Cardiac septum (tissue), 1 donor: ENCODE measurements around the gene NDOR1. TPM values are rescaled to one million over a fixed set of nuclear protein-coding genes. Genes with fewer than 3 reads are reported as not detected.

ENCODE experiments used
- DNase-seq: peaks from one replicate; pipeline ENCODE4 v3.0.0-alpha.2; 2020; ENCODE audit warnings: low spot score
- intact Hi-C: fragments of 100-400 bp; cut with DNase I; formaldehyde crosslinking; loops from one replicate; pipeline ENCODE4 v1.14.0; 2022
- total RNA-seq: library from RNA; stranded (reverse); fragmentation: NEBNext Ultra II Directional; extraction: Animal tissue kit (Norgen Biotek cat#: 25700); gene quantifications from one replicate; pipeline ENCODE4 v1.2.1, GENCODE V29; 2021
- donor health status: DM: no; HTN: no; CAD: no.

NDOR1 gene
- total RNA-seq, 1 donor from 2014 or later, result 8.0 TPM

DNA sequence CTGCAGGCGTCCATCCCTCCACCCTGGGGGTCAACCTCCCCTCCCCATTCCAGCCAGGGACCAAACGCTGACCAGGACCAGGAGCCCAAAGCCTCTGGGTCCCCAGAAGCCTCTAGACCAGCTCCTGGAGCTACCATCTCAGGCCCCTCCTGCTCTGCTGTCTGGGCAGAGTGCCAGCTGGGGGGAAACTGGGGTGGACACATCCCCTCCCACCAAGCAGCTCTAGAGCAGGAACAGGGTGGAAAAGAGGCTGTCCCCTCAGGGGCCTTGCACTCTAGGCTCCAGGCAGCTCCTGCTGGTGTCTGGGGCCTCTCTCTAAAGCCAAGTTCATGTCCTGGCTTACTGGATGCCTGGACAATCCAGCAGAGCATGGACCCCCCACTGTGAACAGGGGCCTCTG is 12.6 kb upstream of the NDOR1 start:
- intact Hi-C loops, result no loop called here
- DNase-seq, result no peak

- intact Hi-C loops, result no loop called here
- no peak for DNase-seq
Measured at GRCh38 chr9:137193771-137194170, 11.7 kb upstream of the NDOR1 start.

DNA sequence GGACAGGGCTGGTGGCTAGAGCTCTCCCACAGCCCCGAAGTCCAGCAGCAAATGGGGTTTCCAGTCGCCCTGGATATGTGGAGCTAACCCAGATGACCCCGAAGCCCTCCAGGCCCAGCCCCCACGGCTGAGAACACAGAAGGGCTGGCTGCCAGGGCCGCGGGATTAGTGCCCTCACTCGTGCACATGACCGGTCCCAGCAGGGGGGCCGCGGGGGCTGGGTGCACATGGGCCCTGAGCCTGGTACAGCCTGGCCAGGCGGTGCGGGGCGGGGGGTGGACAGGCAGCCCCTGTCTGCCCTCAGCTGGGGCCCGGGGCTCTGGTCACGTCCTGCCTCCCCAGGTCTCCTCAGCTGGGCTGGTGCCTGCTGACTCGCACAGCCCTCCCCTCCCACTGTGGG is 11.1 kb upstream of the NDOR1 start:
- DNase-seq, result peak; percentile 83
- intact Hi-C loops, result no loop called here

DNA sequence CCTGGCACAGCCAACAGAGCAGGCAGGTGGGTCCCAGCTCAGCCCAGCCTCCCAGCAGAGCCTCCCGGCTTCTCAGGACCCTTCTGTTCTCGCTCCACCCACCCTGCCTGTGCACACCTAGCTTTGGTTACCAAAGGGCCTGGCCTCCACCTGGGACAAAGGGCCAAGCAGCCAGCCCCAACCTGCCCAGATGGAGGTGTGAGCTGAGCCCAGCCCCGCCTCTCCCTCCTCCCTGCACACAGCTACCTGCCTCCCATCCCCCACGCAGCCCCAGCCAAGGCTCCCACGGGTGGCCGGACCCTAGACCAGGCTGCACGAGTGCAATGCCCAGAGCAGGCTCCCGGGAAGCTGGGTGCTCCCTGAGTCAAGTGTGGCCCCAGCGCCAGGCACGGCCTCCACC is 10.6 kb upstream of the NDOR1 start:
- DNase-seq, result no peak
- intact Hi-C loops, result no loop called here

- intact Hi-C loops, result no loop called here
- no peak for DNase-seq
Measured at GRCh38 chr9:137195525-137196220, 9.8 kb upstream of the NDOR1 start.

- no peak for DNase-seq
- intact Hi-C loops, result no loop called here
Measured at GRCh38 chr9:137198051-137198901, 7.2 kb upstream of the NDOR1 start.

GRCh38 chr9:137198902-137199283 is 6.6 kb upstream of the NDOR1 start:
- no peak for DNase-seq
- intact Hi-C loops, result no loop called here

GRCh38 chr9:137199411-137200121 is 5.9 kb upstream of the NDOR1 start:
- intact Hi-C loops, result loop anchor here (2.0 kb wide), 1 partner anchor 23 kb away; the partner anchor contains the start of gene RNF208
- no peak for DNase-seq

- DNase-seq, result peak; percentile 99
- intact Hi-C loops, result loop anchor here (2.0 kb wide), 1 partner anchor 22 kb away; the partner anchor contains the start of gene RNF208
Measured at GRCh38 chr9:137200311-137201204, 4.9 kb upstream of the NDOR1 start, which contains the start of gene TPRN. Gene TPRN, minus strand, starts transcription at chr9:137200741. Its CDS starts 30 bp downstream, at chr9:137200711.

DNA sequence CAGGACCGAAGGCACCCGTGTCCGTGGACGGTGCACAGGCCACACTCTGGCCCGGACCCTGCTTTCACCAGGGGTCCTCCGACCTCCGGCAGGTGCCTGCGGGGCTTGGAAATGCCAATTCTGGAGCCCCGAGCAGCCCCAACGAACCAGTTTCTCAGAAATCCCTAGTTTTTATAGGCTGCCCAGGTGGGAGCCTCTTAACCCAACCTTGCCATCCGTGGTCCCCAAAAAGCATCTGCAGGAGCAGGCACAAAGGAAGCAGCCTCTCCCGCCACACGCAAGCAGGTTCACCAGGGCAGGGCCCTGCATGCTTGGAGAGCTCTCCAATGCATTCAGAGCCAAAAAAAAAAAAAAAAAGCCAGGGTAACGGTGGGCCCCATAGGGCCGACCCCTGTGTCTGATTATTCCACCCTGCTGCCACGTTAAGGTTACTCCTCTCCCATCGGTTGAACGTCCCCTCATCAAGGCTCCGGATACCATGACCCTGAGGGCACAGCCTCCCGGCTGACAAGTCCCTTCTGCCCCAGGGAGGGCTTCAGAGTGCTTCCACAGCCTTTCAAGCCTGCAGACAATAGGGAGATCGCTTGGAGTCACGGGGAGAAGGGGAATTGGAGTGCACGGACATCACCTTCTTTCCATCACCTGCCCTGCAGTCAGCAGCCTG is 4.2 kb upstream of the NDOR1 start:
- intact Hi-C loops, result loop anchor here (2.0 kb wide), 1 partner anchor 21 kb away; the partner anchor contains the start of gene RNF208
- DNase-seq, result no peak

GRCh38 chr9:137202966-137203365 is 2.5 kb upstream of the NDOR1 start:
- intact Hi-C loops, result no loop called here
- DNase-seq, result no peak

GRCh38 chr9:137204731-137205125 is 772 bp upstream of the NDOR1 start:
- intact Hi-C loops, result loop anchor here (2.0 kb wide), 1 partner anchor 16 kb away; the partner anchor contains the start of genes ANAPC2 and SSNA1
- no peak for DNase-seq

DNA sequence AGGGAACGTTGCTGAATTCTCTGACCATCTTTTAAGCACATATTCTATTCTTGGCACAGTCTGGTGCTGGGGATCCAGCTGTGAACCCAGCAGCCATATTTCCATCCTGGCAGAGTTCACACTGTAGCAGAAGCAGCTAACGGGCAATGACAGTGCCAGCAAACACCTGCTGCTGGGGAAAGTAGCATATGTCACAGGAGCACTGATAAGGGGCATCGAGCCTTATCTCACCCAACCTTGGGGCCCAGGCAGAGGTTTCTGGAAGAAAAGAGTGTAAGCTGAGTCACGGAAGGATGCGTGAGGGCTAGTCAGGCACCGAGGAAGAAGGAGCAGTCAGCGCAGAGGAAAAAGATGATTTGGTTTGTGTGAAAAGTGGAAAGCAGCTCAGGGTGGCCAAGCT is 1.1 kb downstream of the NDOR1 start:
- intact Hi-C loops, result no loop called here

GRCh38 chr9:137211532-137211931 is 6.0 kb downstream of the NDOR1 start:
- intact Hi-C loops, result no loop called here

More for the DNA sequence above, 1.1 kb downstream of the NDOR1 start:
- no peak for DNase-seq

DNA sequence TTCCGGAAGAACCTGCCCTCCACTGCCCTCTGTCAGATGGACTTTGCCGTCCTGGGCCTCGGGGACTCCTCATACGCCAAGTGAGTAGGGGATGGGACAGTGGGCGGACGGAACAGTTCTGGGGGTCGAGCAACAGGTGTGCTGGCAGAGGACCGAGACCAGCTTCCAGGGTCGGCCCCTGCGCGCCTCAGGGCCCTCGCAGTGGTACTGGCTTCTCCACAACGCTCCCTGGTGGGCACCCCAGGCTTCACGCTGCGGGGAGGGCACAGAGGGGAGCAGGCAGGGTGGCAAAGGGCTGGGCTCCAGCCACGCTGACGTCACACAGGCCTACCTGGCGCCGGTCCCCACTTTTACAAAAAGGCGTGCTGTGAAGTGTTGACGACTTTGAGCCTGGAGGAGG is 7.0 kb downstream of the NDOR1 start:
- intact Hi-C loops, result no loop called here
- DNase-seq, result no peak

More at GRCh38 chr9:137211532-137211931, 6.0 kb downstream of the NDOR1 start:
- DNase-seq, result no peak

DNA sequence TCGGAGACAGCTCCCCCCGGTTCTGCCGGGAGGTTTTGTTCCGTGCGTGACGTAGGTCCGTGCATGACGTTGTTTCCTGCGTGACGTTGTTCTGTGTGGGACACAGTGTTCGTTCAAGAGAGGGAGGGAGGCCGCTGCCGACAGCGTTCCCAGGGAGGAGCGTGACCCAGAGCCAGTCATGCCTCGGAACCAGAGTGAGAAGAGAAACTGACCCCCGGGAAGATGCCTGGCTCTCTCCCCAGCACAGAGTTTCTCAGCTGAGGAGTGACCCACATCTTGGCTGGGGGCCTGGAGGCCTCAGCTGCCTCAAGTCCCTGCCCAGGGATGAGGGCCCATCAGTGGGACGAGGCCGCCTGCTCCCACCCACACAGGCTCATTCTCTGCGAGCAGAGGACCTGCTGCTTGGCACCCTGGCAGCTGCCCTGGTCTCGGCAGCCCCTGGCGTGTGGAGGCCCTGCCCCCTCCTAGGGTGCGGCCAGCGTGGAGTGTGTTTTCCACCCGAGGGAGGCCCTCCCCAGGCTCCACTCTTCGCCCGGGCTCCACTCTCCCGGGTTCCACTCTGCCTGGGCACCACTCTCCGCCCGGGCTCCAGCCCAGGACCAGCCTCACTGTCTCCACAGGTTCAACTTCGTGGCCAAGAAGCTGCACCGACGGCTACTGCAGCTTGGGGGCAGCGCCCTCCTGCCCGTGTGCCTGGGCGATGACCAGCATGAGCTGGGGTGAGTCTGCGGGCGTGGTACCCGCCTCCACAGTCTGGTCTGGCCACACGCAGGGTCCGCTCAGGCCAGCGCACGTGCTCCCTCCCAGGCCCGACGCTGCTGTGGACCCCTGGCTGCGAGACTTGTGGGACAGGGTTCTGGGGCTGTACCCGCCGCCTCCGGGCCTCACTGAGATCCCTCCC is 7.9 kb downstream of the NDOR1 start:
- DNase-seq, result no peak
- intact Hi-C loops, result no loop called here

GRCh38 chr9:137214620-137215019 is 9.1 kb downstream of the NDOR1 start:
- no peak for DNase-seq
- intact Hi-C loops, result no loop called here
